ENCODE results near the gene LPO. TPM values are rescaled to one million over a fixed set of nuclear protein-coding genes. Genes with fewer than 3 reads are reported as not detected.

LPO gene
- total RNA-seq, 2 donors from 2014 or later = not detected

DNA sequence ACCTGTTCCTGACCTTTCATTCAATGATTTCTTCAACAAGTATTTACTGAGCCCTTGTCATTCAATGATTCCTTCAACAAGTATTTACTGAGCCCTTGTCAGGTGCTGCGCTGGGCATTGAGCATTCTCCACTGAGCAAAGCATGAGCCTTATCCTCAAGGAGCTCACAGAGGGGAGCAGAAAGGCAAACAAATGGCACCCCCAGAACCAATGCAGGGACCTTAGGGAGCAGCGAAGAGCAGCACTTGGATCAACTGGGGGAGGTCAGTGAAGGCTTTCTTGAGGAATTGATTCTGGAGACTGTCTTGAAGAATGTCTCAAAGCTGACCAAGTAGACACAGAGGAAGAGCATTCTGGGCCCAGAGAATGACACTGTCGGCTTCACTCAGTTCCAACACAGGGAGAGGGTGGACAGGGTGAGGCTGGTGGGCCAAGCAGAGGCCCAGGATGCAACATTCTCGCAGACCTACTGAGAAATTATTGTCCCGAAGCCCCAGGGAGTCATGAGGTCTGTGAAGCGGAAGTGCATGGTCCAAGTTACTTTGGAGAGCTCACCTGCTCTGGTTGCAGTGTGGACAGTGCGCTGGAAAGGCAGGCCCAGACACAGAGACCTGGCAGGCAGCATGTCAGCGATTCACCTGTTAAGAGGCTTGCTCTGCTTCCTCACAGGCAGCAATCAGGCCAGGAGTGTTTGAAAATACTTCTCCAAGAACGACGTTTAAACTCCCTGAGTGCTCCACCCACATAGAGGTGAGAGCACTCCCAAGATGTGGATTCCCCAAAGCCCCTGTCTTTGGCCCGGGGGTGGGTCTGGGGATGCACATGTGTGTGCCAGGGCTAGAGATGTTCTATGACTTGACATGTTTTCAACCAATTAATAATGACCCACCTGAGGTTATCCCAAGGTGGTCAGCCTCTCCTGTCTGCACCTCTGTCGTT lies 45.6 kb downstream of the LPO start:
- Histone ChIP-seq H3K36me3 (ENCODE audit: control insufficient read depth, insufficient read depth, low read length) (no peaks in the 10 kb centered on the region), H3K9me3 (ENCODE audit: control insufficient read depth, low read length) (no peaks in the 10 kb centered on the region), H3K4me3 (ENCODE audit: low read length) (no peak overlapping the region), H3K4me1 (ENCODE audit: control insufficient read depth, insufficient read depth, low read length) (peaks cover 8% of the 10 kb centered on the region), H3K27ac (ENCODE audit: low read depth, low read length) (no peak overlapping the region), H3K27me3 (ENCODE audit: control insufficient read depth, insufficient read depth, low read length, poor library complexity, severe bottlenecking) (no peaks in the 10 kb centered on the region), H3K9ac (ENCODE audit: extremely low read depth, low read length, poor library complexity, severe bottlenecking) (no peak overlapping the region)
- peaks cover 21% of the 10 kb centered on the region for H3K27me3 Mint-ChIP-seq (ENCODE audit: insufficient read depth)
- H3K4me3 Mint-ChIP-seq = no peak overlapping the region
- TF ChIP-seq, protein P1, sequence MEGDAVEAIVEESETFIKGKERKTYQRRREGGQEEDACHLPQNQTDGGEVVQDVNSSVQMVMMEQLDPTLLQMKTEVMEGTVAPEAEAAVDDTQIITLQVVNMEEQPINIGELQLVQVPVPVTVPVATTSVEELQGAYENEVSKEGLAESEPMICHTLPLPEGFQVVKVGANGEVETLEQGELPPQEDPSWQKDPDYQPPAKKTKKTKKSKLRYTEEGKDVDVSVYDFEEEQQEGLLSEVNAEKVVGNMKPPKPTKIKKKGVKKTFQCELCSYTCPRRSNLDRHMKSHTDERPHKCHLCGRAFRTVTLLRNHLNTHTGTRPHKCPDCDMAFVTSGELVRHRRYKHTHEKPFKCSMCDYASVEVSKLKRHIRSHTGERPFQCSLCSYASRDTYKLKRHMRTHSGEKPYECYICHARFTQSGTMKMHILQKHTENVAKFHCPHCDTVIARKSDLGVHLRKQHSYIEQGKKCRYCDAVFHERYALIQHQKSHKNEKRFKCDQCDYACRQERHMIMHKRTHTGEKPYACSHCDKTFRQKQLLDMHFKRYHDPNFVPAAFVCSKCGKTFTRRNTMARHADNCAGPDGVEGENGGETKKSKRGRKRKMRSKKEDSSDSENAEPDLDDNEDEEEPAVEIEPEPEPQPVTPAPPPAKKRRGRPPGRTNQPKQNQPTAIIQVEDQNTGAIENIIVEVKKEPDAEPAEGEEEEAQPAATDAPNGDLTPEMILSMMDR (conservative IDR thresholded peaks at IDR 0.05) = no peak
- no peaks in the 10 kb centered on the region for H3K36me3 Mint-ChIP-seq (ENCODE audit: low read depth)
- H3K9me3 Mint-ChIP-seq = no peaks in the 10 kb centered on the region
- peaks cover 18% of the 10 kb centered on the region for H3K4me1 Mint-ChIP-seq
- WGBS, 2 experiments (ENCODE audit: insufficient coverage in 1 of 2, insufficient read length in 1 of 2) = 75 to 89% methylated on average over 10 to 12 of the region's 12 CpGs
- no peak for DNase-seq
- H3K27ac Mint-ChIP-seq = peak overlapping the region; percentile 70

DNA sequence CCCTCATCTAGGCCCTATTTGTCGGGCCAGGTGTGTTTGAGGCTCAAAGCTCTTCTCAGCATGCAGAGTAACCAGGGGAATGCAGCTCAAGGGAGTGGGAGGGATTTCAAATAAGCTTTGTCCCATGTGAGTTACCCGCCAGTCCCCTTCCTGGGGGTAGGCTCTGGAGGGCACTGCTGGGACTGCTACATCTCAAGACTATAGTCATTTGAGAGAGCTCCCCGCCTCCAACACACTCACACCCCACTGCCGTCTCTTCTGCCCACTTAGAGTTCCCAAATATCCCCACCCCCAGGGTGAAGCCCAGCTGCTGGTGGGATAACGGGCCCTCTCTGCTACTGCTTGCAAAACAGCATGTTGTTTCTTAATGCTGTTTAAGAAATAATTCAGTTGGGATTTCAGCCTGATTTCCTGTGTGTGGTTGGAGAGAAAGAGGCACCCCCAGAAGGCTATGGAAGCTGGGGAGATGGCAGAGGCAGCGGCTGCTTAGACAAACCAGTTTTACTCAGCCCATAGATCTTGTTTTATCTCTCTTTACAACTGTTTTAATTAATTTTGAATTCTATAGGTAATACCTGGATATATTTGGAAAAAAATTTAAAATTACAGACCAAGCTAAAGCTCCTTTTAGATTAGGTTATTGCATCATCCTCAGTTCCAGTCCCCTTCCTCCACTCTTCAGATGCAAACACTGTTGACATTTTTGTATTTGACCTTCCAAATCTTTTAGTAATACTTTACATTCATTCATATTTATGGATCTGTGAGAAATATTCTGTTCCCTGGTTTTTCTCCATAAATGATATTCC lies 46.4 kb downstream of the LPO start:
- Histone ChIP-seq H3K4me3 (ENCODE audit: low read length) (no peak overlapping the region), H3K36me3 (ENCODE audit: control insufficient read depth, insufficient read depth, low read length) (no peaks in the 10 kb centered on the region), H3K4me1 (ENCODE audit: control insufficient read depth, insufficient read depth, low read length) (peaks cover 8% of the 10 kb centered on the region), H3K27me3 (ENCODE audit: control insufficient read depth, insufficient read depth, low read length, poor library complexity, severe bottlenecking) (no peaks in the 10 kb centered on the region), H3K9me3 (ENCODE audit: control insufficient read depth, low read length) (no peaks in the 10 kb centered on the region), H3K27ac (ENCODE audit: low read depth, low read length) (no peak overlapping the region), H3K9ac (ENCODE audit: extremely low read depth, low read length, poor library complexity, severe bottlenecking) (no peak overlapping the region)
- Mint-ChIP-seq H3K27ac (peak overlapping the region; percentile 70), H3K36me3 (ENCODE audit: low read depth) (no peaks in the 10 kb centered on the region), H3K4me1 (peaks cover 18% of the 10 kb centered on the region), H3K4me3 (no peak overlapping the region), H3K9me3 (no peaks in the 10 kb centered on the region), H3K27me3 (ENCODE audit: insufficient read depth) (peaks cover 13% of the 10 kb centered on the region)
- TF ChIP-seq, protein P1 (conservative IDR thresholded peaks at IDR 0.05) = no peak
- 45 to 60% methylated on average over 1 to 5 of the region's 6 CpGs for WGBS, 2 experiments (ENCODE audit: insufficient coverage in 1 of 2, insufficient read length in 1 of 2)
- peak; percentile 88 for DNase-seq

- Histone ChIP-seq H3K27ac (ENCODE audit: low read depth, low read length) (no peak overlapping the region), H3K4me1 (ENCODE audit: control insufficient read depth, insufficient read depth, low read length) (peaks cover 8% of the 10 kb centered on the region), H3K27me3 (ENCODE audit: control insufficient read depth, insufficient read depth, low read length, poor library complexity, severe bottlenecking) (no peaks in the 10 kb centered on the region), H3K4me3 (ENCODE audit: low read length) (no peak overlapping the region), H3K36me3 (ENCODE audit: control insufficient read depth, insufficient read depth, low read length) (no peaks in the 10 kb centered on the region), H3K9ac (ENCODE audit: extremely low read depth, low read length, poor library complexity, severe bottlenecking) (no peak overlapping the region), H3K9me3 (ENCODE audit: control insufficient read depth, low read length) (no peaks in the 10 kb centered on the region)
- no peaks in the 10 kb centered on the region for H3K9me3 Mint-ChIP-seq
- peaks cover 7% of the 10 kb centered on the region for H3K27me3 Mint-ChIP-seq (ENCODE audit: insufficient read depth)
- H3K4me1 Mint-ChIP-seq = peaks cover 18% of the 10 kb centered on the region
- TF ChIP-seq, protein P1 (conservative IDR thresholded peaks at IDR 0.05) = no peak
- 97 to 100% methylated on average over 1 to 2 of the region's 3 CpGs for WGBS, 2 experiments (ENCODE audit: insufficient coverage in 1 of 2, insufficient read length in 1 of 2)
- no peaks in the 10 kb centered on the region for H3K36me3 Mint-ChIP-seq (ENCODE audit: low read depth)
- H3K27ac Mint-ChIP-seq = no peak overlapping the region
- H3K4me3 Mint-ChIP-seq = no peak overlapping the region
- DNase-seq = no peak
These were observed 47.0 kb downstream of the LPO start for GRCh38 chr17:58285422-58285810.

Data from endodermal cell (in vitro differentiated cells).